ENCODE measurements around the gene E2F2. TPM values are rescaled to one million over a fixed set of nuclear protein-coding genes. Genes with fewer than 3 reads are reported as not detected.

E2F2 gene
- total RNA-seq, 1 donor = 2.7 TPM

DNA sequence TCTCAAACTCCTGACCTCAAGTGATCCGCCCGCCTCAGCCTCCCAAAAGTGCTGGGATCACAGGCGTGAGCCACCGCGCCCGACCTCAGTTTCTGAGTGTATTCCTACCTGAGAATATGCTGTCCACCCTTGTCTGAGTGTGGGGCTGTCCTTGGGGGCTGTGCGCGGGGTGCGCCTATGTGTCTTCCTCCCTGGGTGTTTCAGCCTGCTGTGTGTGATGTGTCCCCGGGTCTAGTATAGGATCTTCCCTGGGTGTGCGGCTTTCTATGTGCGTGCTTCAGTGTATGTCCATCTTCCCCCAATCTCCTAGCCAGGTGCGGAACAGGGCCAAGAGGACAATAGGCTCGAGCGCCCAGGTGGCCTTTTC, 36.6 kb upstream of the E2F2 start:
- Histone ChIP-seq H3K27me3 (ENCODE audit: insufficient read depth, low read length) (peaks cover 42% of the 10 kb centered on the region), H3K4me1 (ENCODE audit: insufficient read depth, low read length) (peaks cover 18% of the 10 kb centered on the region), H3K4me3 (ENCODE audit: low read length) (no peak overlapping the region)

DNA sequence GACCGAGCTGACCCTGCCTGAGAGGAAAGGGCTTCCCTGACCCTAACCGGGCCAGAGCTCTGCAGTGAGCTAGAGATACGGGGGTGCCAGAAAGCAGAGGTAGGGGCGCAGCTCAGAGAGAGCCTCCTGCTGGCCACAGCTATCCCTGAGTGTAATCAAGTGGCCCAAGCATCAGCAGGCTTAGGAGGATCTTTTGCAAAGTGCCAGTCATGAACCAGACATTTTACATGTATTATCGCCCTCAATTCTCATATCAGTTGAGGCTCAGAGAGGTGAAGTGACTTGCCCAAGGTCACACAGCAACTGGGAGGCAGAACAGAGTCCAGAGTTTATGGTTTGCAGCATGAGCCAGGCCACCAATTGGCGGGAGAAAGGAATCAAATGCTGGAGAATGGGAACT, 35.3 kb upstream of the E2F2 start:
- Histone ChIP-seq H3K4me1 (ENCODE audit: insufficient read depth, low read length) (peaks cover 31% of the 10 kb centered on the region), H3K9me3 (ENCODE audit: low read depth, low read length) (no peaks in the 10 kb centered on the region)

More for the DNA sequence above, 36.6 kb upstream of the E2F2 start:
- no peaks in the 10 kb centered on the region for H3K9me3 ChIP-seq (ENCODE audit: low read depth, low read length)

DNA sequence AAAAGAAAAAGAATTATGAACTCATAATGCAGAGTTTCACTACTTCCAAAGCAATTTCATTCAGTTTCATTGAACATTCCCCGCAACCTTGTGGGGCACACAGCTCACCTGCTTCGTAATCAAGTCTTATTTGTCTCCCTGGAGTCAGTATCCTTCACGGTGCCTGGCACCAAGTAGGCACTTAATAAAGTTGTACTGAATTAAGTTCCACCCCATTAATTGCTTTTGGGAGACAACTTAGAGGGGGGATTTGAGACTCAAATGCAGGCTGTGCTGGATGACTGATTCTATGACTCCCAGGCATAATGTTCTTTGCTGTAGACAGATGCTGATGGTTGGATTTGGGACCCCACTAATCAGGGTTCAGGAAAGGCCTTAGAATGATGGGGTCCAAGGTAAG, 34.7 kb upstream of the E2F2 start:
- Histone ChIP-seq H3K4me3 (ENCODE audit: low read length) (no peak overlapping the region), H3K9me3 (ENCODE audit: low read depth, low read length) (no peaks in the 10 kb centered on the region), H3K27me3 (ENCODE audit: insufficient read depth, low read length) (peaks cover 52% of the 10 kb centered on the region), H3K4me1 (ENCODE audit: insufficient read depth, low read length) (peaks cover 36% of the 10 kb centered on the region)

More for the DNA sequence above, 35.3 kb upstream of the E2F2 start:
- H3K27me3 ChIP-seq (ENCODE audit: insufficient read depth, low read length) = peaks cover 52% of the 10 kb centered on the region
- no peak overlapping the region for H3K4me3 ChIP-seq (ENCODE audit: low read length)

DNA sequence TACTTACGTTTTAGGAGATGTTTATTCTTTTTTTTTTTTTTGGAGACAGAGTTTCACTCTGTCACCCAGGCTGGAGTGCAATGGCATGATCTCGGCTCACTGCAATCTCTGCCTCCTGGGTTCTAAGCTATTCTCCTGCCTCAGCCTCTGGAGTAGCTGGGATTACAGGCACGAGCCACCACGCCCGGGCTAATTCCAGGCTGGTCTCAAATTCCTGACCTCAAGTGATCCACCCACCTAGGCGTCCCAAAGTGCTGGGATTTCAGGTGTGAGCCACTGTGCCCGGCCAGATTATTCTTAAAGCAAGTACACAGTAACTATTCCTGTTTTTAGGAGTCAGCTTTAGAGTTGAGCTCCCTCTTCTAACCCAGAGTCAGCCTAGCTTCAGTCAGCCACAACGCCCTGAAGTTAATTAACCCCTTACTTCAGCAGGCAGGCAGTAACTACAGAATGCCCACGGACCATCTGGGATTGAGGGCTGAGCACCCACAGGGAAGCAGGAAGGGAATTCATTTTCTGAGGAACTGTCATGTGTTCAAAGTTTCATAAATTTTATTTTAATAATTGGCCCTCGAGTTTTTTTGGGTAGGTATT, 33.6 kb upstream of the E2F2 start:
- peaks cover 48% of the 10 kb centered on the region for H3K4me1 ChIP-seq (ENCODE audit: insufficient read depth, low read length)
- H3K9me3 ChIP-seq (ENCODE audit: low read depth, low read length) = no peaks in the 10 kb centered on the region
- no peak overlapping the region for H3K4me3 ChIP-seq (ENCODE audit: low read length)
- H3K27me3 ChIP-seq (ENCODE audit: insufficient read depth, low read length) = peaks cover 43% of the 10 kb centered on the region

DNA sequence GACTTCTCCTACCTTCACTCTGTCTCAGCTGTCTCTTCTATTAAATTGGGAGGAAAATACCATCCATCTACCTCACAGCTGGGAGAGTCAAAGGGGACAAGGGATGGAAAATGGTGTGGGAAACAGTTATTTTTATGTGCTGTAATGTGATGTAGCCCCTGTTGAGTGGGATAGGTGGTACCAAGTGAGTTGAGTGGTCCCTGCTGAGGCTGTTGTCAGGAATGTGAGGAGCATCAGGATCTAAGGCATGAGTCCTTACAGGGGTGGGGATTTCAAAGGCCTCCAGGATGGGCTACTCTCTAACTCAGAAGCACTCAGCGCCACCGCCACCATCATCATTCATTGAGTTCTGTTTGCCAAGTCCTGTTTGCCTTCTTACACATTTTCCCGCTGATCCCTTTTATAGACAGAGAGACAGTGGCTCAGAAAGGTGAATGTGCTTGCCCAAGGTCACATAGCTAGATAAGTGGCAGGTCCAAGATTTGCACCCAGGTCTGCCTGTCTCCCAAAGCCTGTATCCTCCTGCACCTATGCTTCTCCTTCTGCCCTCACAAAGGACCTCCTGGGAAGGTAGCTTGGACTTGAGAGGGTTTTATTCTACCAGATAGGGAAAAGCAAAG, 32.8 kb upstream of the E2F2 start:
- Histone ChIP-seq H3K9me3 (ENCODE audit: low read depth, low read length) (no peaks in the 10 kb centered on the region), H3K4me3 (ENCODE audit: low read length) (no peak overlapping the region), H3K4me1 (ENCODE audit: insufficient read depth, low read length) (peaks cover 52% of the 10 kb centered on the region), H3K27me3 (ENCODE audit: insufficient read depth, low read length) (peaks cover 37% of the 10 kb centered on the region)

DNA sequence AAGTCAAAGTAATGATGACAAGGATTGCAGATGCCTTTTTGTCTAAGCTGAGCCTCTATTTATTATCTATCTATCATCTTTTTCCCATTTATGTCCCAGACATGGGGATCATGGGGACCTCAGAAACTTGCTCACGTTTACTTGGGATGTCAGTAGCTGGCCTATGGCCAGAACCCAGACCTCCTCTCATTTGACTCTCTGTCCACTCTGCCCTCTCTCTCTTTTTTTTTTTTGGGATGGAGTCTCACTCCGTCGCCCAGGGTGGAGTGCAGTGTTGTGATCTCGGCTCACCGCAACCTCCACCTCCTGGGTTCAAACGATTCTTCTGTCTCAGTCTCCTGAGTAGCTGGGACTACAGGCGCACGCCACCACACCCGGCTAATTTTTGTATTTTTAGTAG, 32.0 kb upstream of the E2F2 start:
- Histone ChIP-seq H3K9me3 (ENCODE audit: low read depth, low read length) (no peaks in the 10 kb centered on the region), H3K27me3 (ENCODE audit: insufficient read depth, low read length) (peaks cover 41% of the 10 kb centered on the region), H3K4me3 (ENCODE audit: low read length) (no peak overlapping the region), H3K4me1 (ENCODE audit: insufficient read depth, low read length) (peaks cover 61% of the 10 kb centered on the region)

DNA sequence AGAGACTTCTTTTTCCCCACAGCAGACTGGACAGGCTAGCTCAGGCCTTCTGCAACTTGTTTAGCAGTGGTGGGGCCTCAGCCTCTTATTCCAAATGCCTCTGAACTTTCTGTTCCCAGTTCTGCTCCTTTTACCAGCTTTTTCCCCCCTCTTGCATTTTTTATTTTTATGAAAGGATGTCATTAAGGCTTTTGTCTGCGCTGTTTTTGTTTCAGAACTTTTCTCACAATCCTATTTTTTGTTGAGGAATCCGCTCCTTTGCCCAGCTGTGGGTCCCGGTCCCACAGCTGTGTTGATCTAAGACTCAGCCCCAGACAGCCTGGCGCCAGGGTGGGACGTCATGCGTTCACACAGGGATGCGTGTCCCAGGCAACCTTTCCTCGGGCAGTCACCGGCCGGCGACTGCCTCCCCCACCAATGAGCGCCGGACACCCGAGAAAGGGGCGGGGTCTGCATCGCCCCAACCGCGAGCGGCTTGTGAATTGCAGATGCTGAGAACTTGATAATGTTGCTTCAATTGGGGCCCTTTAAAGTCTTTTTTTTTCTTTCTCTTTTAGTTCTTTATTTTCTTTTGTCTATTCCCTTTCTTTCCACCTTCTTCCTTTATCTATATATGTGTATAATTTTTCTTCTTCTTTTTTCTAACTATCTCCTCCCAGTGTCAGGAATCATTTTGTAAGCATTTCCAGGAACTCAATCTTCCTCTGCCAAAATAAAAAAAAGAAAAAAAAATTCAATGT, 31.3 kb upstream of the E2F2 start:
- no peak overlapping the region for H3K4me3 ChIP-seq (ENCODE audit: low read length)
- no peaks in the 10 kb centered on the region for H3K9me3 ChIP-seq (ENCODE audit: low read depth, low read length)
- peaks cover 44% of the 10 kb centered on the region for H3K27me3 ChIP-seq (ENCODE audit: insufficient read depth, low read length)
- H3K4me1 ChIP-seq (ENCODE audit: insufficient read depth, low read length) = peaks cover 60% of the 10 kb centered on the region

- peaks cover 60% of the 10 kb centered on the region for H3K4me1 ChIP-seq (ENCODE audit: insufficient read depth, low read length)
Measured at GRCh38 chr1:23561813-23562100, 30.7 kb upstream of the E2F2 start.

GRCh38 chr1:23561076-23561812, 30.2 kb upstream of the E2F2 start:
- Histone ChIP-seq H3K4me1 (ENCODE audit: insufficient read depth, low read length) (peaks cover 62% of the 10 kb centered on the region), H3K4me3 (ENCODE audit: low read length) (no peak overlapping the region), H3K9me3 (ENCODE audit: low read depth, low read length) (no peaks in the 10 kb centered on the region), H3K27me3 (ENCODE audit: insufficient read depth, low read length) (peaks cover 55% of the 10 kb centered on the region)

More at GRCh38 chr1:23561813-23562100, 30.7 kb upstream of the E2F2 start:
- Histone ChIP-seq H3K27me3 (ENCODE audit: insufficient read depth, low read length) (peaks cover 50% of the 10 kb centered on the region), H3K4me3 (ENCODE audit: low read length) (no peak overlapping the region), H3K9me3 (ENCODE audit: low read depth, low read length) (no peaks in the 10 kb centered on the region)

DNA sequence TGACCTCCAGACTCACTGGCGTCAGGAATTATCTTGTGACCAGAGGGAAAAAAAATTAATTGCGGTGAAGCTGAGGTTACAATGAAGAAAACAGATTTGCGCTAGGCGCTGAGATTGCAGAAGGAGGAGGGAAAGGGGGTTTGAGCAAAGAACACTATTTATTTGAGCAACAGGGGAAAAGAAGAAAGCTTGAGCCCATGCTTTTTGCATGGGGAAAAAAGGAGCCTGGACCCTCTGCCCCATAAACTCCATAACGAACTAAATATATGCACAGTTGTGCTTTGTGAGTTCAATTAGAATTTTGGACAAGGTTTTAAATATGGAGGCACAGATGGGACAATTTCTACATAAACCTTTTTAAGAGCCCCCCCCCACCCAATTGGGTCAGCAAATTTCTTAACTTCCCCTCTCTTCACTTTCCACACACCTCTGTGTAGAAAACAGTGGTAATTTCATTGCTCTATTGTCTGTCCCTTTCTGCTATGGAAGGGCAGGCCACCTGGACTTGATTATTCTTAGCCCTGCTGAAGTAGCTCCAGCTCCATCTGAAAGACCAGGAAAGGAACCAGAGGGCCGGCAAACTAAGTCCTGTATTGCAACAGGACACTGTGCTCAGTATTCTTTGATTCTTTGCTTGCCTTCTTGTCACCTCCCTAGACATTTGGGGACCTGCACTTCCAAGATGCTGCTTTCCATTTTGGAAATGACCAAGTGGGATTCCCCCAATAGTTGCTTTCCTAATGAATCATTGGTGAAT, 29.1 kb upstream of the E2F2 start:
- Histone ChIP-seq H3K9me3 (ENCODE audit: low read depth, low read length) (no peaks in the 10 kb centered on the region), H3K4me1 (ENCODE audit: insufficient read depth, low read length) (peaks cover 72% of the 10 kb centered on the region), H3K27me3 (ENCODE audit: insufficient read depth, low read length) (peaks cover 66% of the 10 kb centered on the region), H3K4me3 (ENCODE audit: low read length) (peak overlapping the region; percentile 72)

DNA sequence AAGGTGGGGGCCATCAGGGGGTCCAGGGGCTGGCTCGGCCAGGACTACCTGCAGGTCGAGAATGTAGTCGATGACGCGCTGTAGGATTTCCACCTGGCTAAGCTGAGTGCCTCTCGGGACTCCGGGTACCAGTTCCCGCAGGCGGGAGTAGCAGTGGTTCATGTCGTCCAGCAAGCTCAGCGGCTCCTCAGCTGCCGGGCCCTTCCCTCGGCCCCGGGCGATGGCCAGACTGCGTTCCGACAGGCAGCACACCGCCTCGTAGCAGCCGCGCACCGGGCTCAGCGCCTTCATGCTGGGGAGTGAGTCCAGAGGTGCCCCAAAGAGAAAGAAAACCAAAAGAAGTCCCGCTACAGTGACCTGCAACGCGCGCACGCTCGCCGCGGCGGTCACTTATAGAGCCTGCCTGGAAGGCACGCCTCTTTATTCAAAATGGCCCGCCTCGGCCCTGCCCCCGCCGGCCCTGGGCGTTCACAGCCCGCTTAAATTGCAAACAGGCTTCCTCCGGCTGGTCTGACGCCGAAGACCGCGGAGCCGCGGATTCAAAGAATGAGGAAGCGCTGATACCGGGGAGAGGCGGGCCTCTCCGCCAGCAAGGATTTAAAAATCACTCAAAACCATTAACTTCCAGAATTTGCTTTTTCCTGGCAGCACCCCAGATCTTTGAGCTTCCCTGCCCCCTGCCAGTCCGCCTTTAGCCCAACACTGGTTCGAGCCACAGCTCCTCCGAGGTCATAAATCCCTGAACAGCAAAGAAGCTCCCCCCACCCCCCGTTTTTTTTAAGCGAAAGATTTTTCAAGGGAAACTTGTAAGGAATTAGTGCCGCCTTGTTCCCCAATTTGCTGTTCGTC, 28.3 kb upstream of the E2F2 start, which contains the start of gene ID3:
Gene ID3 (minus strand): TSS at position 366 of the 849 bp plus-strand sequence. CDS start 75 bp downstream, at position 291.
- Histone ChIP-seq H3K4me3 (ENCODE audit: low read length) (peak within 1 kb of the TSS; percentile 72), H3K27me3 (ENCODE audit: insufficient read depth, low read length) (peaks cover 66% of the 10 kb centered on the region), H3K9me3 (ENCODE audit: low read depth, low read length) (no peaks in the 10 kb centered on the region), H3K4me1 (ENCODE audit: insufficient read depth, low read length) (peaks cover 78% of the 10 kb centered on the region)

DNA sequence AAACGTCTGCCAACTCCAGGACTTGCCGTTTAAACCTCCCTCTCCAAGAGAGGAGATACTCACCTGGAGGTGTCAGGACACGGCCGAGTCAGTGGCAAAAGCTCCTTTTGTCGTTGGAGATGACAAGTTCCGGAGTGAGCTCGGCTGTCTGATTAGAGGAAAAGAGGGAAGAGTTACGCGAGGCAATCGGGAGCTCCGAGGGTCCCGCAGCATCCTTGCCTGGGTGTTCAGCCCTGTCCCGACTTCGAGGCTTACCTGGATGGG, 27.8 kb upstream of the E2F2 start:
- Histone ChIP-seq H3K9me3 (ENCODE audit: low read depth, low read length) (no peaks in the 10 kb centered on the region), H3K27me3 (ENCODE audit: insufficient read depth, low read length) (peaks cover 62% of the 10 kb centered on the region), H3K4me1 (ENCODE audit: insufficient read depth, low read length) (peaks cover 84% of the 10 kb centered on the region), H3K4me3 (ENCODE audit: low read length) (peak overlapping the region; percentile 72)

DNA sequence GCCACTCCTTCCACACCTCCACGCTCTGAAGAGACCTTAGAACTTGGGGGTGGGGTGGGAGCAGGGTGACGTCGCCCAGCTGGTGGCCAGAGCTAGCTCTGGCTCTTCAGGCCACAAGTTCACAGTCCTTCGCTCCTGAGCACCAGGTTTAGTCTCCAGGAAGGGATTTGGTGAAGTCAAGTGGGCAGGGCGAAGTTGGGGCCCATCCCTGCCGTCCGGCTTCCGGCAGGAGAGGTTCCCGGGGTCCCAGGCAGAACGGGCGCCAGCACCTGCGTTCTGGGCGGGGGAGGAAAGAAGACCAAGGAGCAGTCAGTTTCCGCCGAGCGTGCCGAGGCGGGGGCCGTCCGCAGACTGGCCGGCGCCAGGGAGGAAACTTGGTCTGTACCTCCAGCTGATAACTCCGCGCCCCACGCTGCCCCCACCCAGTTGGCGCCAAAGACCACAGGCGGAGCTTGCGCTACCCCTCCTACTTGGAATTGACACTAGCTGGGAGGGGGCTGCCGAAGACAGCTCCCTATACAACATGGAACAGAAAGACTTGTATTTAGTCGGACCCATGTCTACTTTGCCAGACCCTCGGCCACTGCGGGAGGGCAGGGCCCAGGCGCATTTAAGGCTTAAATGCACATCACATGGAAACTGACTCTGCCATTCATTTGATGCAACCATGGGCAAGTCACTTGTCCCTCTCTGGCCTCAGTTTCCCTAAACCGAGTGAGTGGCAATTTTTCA, 27.3 kb upstream of the E2F2 start:
- Histone ChIP-seq H3K9me3 (ENCODE audit: low read depth, low read length) (no peaks in the 10 kb centered on the region), H3K4me3 (ENCODE audit: low read length) (peak overlapping the region; percentile 72), H3K27me3 (ENCODE audit: insufficient read depth, low read length) (peaks cover 60% of the 10 kb centered on the region), H3K4me1 (ENCODE audit: insufficient read depth, low read length) (peaks cover 86% of the 10 kb centered on the region)

Measured in mononuclear cell (primary cell).